Hepatocyte (in vitro differentiated cells): Measurements from ENCODE around the gene CXCL12. TPM values are rescaled to one million over a fixed set of nuclear protein-coding genes. Genes with fewer than 3 reads are reported as not detected.

Experiments
- DNase-seq: peaks from one replicate; pipeline ENCODE4 v3.0.0-alpha.2; 2016; ENCODE audit warnings: low spot score
- H2AFZ ChIP-seq: fragments of 200-600 bp; sonication (generic); 2 replicates; pipeline ENCODE4 v1.6.0; 2016; ENCODE audit warnings: antibody characterized with exemption, mild to moderate bottlenecking
- H3K27ac ChIP-seq: fragments of 200-600 bp; sonication (generic); 2 replicates; pipeline ENCODE4 v1.5.1; 2016; ENCODE audit warnings: mild to moderate bottlenecking
- H3K27me3 ChIP-seq: fragments of 200-600 bp; sonication (generic); 2 replicates; pipeline ENCODE4 v1.6.1; 2016
- H3K36me3 ChIP-seq: fragments of 200-600 bp; sonication (generic); replicated peaks from 2 replicates; pipeline ENCODE4 v1.5.1; 2016; ENCODE audit warnings: low read depth; ENCODE audit not compliant: insufficient read depth
- H3K4me1 ChIP-seq: fragments of 200-600 bp; sonication (generic); 2 replicates; pipeline ENCODE4 v1.5.1; 2016; ENCODE audit warnings: mild to moderate bottlenecking, moderate library complexity; ENCODE audit not compliant: insufficient read depth
- H3K4me2 ChIP-seq: fragments of 200-600 bp; sonication (generic); 2 replicates; pipeline ENCODE4 v1.6.0; 2016
- H3K4me3 ChIP-seq: fragments of 200-600 bp; sonication (generic); 2 replicates; pipeline ENCODE4 v1.5.1; 2016; ENCODE audit warnings: mild to moderate bottlenecking
- H3K79me2 ChIP-seq: fragments of 200-600 bp; sonication (generic); 2 replicates; pipeline ENCODE4 v1.6.0; 2017; ENCODE audit warnings: mild to moderate bottlenecking
- H3K9me2 ChIP-seq: fragments of 200-600 bp; sonication (generic); replicated peaks from 2 replicates; pipeline ENCODE4 v1.6.0; 2017; ENCODE audit warnings: mild to moderate bottlenecking; ENCODE audit not compliant: insufficient read depth
- H3K9me3 ChIP-seq: fragments of 200-600 bp; sonication (generic); 2 replicates; pipeline ENCODE4 v1.5.1; 2016; ENCODE audit warnings: low read depth, mild to moderate bottlenecking
- H4K20me1 ChIP-seq: fragments of 200-600 bp; sonication (generic); 2 replicates; pipeline ENCODE4 v1.6.0; 2016; ENCODE audit warnings: mild to moderate bottlenecking; ENCODE audit not compliant: insufficient read depth, poor library complexity, severe bottlenecking
- CTCF ChIP-seq: fragments of 200-600 bp; sonication (generic); IDR thresholded peaks from 2 replicates; pipeline ENCODE4 v1.5.1; 2016; ENCODE audit warnings: antibody characterized with exemption, mild to moderate bottlenecking; ENCODE audit not compliant: poor library complexity
- EZH2 ChIP-seq: fragments of 200-600 bp; sonication (generic); IDR thresholded peaks from 2 replicates; pipeline ENCODE4 v1.6.1; 2016; ENCODE audit warnings: antibody characterized with exemption, mild to moderate bottlenecking, borderline replicate concordance
- EZH2phosphoT487 ChIP-seq: fragments of 200-600 bp; sonication (generic); IDR thresholded peaks from one replicate; pipeline ENCODE4 v1.6.1; 2018; ENCODE audit warnings: antibody characterized with exemption, mild to moderate bottlenecking, low read depth, moderate library complexity; ENCODE audit not compliant: unreplicated experiment, severe bottlenecking
- WGBS: methylation state at CpG from one replicate; pipeline ENCODE4 v1.1.6; 2016; ENCODE audit warnings: low lambda C conversion rate; ENCODE audit errors: missing lambda C conversion rate; 5-methylcytosine and 5-hydroxymethylcytosine counted together
- polyA plus RNA-seq: library from polyadenylated mRNA; unstranded; fragments of >200 nt; fragmentation: Nextera tagmentation; extraction: Ambion mirVana; gene quantifications from 2 replicates; pipeline ENCODE4 v1.2.1, GENCODE V29; 2016
- total RNA-seq: library from RNA; depleted of rRNA; stranded (reverse); fragments of >200 nt; gene quantifications from 2 replicates; pipeline ENCODE4 v1.2.3, GENCODE V29; 2014

The CXCL12 gene
- total and polyA plus RNA-seq, 2 experiments from 2014 or later: 13.2 to 41.8 TPM

- Histone ChIP-seq H4K20me1 (no peaks in the 10 kb centered on the region), H3K27me3 (no peaks in the 10 kb centered on the region), H2AFZ (no peak overlapping the region), H3K79me2 (no peaks in the 10 kb centered on the region), H3K9me2 (no peaks in the 10 kb centered on the region), H3K9me3 (no peaks in the 10 kb centered on the region), H3K36me3 (no peaks in the 10 kb centered on the region), H3K4me1 (peaks cover 9% of the 10 kb centered on the region), H3K4me3 (no peak overlapping the region), H3K27ac (no peak overlapping the region), H3K4me2 (no peak overlapping the region)
- 84% methylated on average over 9 of the region's 9 CpGs for WGBS
- DNase-seq: no peak
- TF ChIP-seq CTCF (no peak), EZH2 (no peak), EZH2phosphoT487 (no peak)
Measured at GRCh38 chr10:44335330-44336021, 49.4 kb downstream of the CXCL12 start.

- H3K4me3 ChIP-seq: no peak overlapping the region
- no peaks in the 10 kb centered on the region for H4K20me1 ChIP-seq
- 69% methylated on average over 4 of the region's 4 CpGs for WGBS
- TF ChIP-seq EZH2phosphoT487: no peak
- no peak for TF ChIP-seq CTCF
- TF ChIP-seq EZH2: no peak
- H3K4me1 ChIP-seq: peaks cover 9% of the 10 kb centered on the region
- H3K27ac ChIP-seq: no peak overlapping the region
- DNase-seq: no peak
- no peak overlapping the region for H3K4me2 ChIP-seq
- H3K27me3 ChIP-seq: no peaks in the 10 kb centered on the region
- H3K79me2 ChIP-seq: no peaks in the 10 kb centered on the region
- no peaks in the 10 kb centered on the region for H3K9me3 ChIP-seq
- H2AFZ ChIP-seq: no peak overlapping the region
- H3K9me2 ChIP-seq: no peaks in the 10 kb centered on the region
- no peaks in the 10 kb centered on the region for H3K36me3 ChIP-seq
Measured at GRCh38 chr10:44334621-44335184, 50.2 kb downstream of the CXCL12 start.

GRCh38 chr10:44334091-44334490 lies 50.8 kb downstream of the CXCL12 start:
- no peak overlapping the region for H2AFZ ChIP-seq
- 87% methylated on average over 6 of the region's 6 CpGs for WGBS
- H3K79me2 ChIP-seq: no peaks in the 10 kb centered on the region
- H3K36me3 ChIP-seq: no peaks in the 10 kb centered on the region
- no peaks in the 10 kb centered on the region for H4K20me1 ChIP-seq
- no peaks in the 10 kb centered on the region for H3K9me2 ChIP-seq
- TF ChIP-seq EZH2phosphoT487 (no peak), CTCF (no peak), EZH2 (no peak)
- peaks cover 9% of the 10 kb centered on the region for H3K4me1 ChIP-seq
- H3K9me3 ChIP-seq: no peaks in the 10 kb centered on the region
- DNase-seq: no peak
- H3K4me3 ChIP-seq: no peak overlapping the region
- no peaks in the 10 kb centered on the region for H3K27me3 ChIP-seq
- H3K27ac ChIP-seq: no peak overlapping the region
- H3K4me2 ChIP-seq: no peak overlapping the region
